Kidney (tissue), 14 donors: ENCODE results near the gene KCNH2. TPM values are rescaled to one million over a fixed set of nuclear protein-coding genes. Genes with fewer than 3 reads are reported as not detected.

Experiments used
- DNase-seq, 5 donors: peaks; one replicate each; pipeline ENCODE4 v3.0.0-alpha.2; 2013 to 2020
- FAIRE-seq: peaks from 2 replicates; lab custom pipeline; 2012; peaks lifted over from hg19 to GRCh38; lab: Jason Lieb, UNC
- H3K27ac ChIP-seq, 2 donors: one replicate each; pipeline ENCODE4 v1.7.0; 2013; ENCODE audit warnings: low read depth in 2 of 2, low read length in 2 of 2, inconsistent platforms in 1 of 2
- H3K27me3 ChIP-seq: one replicate; pipeline ENCODE4 v1.7.1; 2013; ENCODE audit warnings: low read length, inconsistent platforms; ENCODE audit not compliant: control insufficient read depth, insufficient read depth
- H3K36me3 ChIP-seq, 3 donors: one replicate each; pipeline versions ENCODE4 v1.7.0 to v1.7.1; 2013; ENCODE audit warnings: low read length in 3 of 3, control low read depth in 1 of 3, inconsistent platforms in 1 of 3; ENCODE audit not compliant: insufficient read depth in 3 of 3, control insufficient read depth in 2 of 3
- H3K4me1 ChIP-seq, 3 donors: one replicate each; pipeline versions ENCODE4 v1.7.0 to v1.7.1; 2013; ENCODE audit warnings: low read length in 3 of 3, inconsistent platforms in 1 of 3, low read depth in 1 of 3; ENCODE audit not compliant: control insufficient read depth in 2 of 3, insufficient read depth in 2 of 3
- H3K4me3 ChIP-seq, 3 donors: one replicate each; pipeline versions ENCODE4 v1.7.0 to v1.8.1; 2013; ENCODE audit warnings: low read length in 3 of 3, control low read depth in 1 of 3, inconsistent platforms in 1 of 3
- H3K9ac ChIP-seq, 3 donors: one replicate each; pipeline versions ENCODE4 v1.7.0 to v1.7.1; 2013; ENCODE audit warnings: low read length in 3 of 3, control low read depth in 1 of 3, inconsistent platforms in 1 of 3
- H3K9me3 ChIP-seq, 3 donors: one replicate each; pipeline versions ENCODE4 v1.7.0 to v1.7.1; 2013; ENCODE audit warnings: low read length in 3 of 3, control low read depth in 1 of 3, inconsistent platforms in 1 of 3; ENCODE audit not compliant: control insufficient read depth in 2 of 3, insufficient read depth in 1 of 3
- CTCF ChIP-seq: IDR thresholded peaks from 3 replicates; pipeline ENCODE4 v1.5.1; 2012; ENCODE audit warnings: mild to moderate bottlenecking, moderate library complexity, borderline replicate concordance; ENCODE audit not compliant: insufficient read depth; ENCODE audit errors: extremely low read depth
- intact Hi-C: fragments of 100-400 bp; cut with DNase I; formaldehyde crosslinking; loops from one replicate; pipeline ENCODE4 v1.11.1; 2022
- polyA plus RNA-seq: library from polyadenylated mRNA; stranded (reverse); fragments of 350-450 nt; fragmentation: Illumina TruSeq; extraction: RNeasy Lipid Tissue Mini Kit (QIAGEN cat#74804); gene quantifications from one replicate; pipeline ENCODE4 v1.2.3, GENCODE V29; 2014; ENCODE audit warnings: low read depth, low replicate concordance; ENCODE audit not compliant: insufficient read depth
- total RNA-seq: library from RNA; stranded (reverse); fragmentation: NEBNext Ultra II Directional; extraction: Animal tissue kit (Norgen Biotek cat#: 25700); gene quantifications from one replicate; pipeline ENCODE4 v1.2.1, GENCODE V29; 2021
- donor health status: control.
- donor health status: control.
- donor health status: control.
- donor health status: control.
- donor health status: control.
- donor health status: DM: yes; HTN: yes; CAD: no.
- donor health status: Normal renal cell carcinoma (clear cell type).

Gene KCNH2
- total and polyA plus RNA-seq, 2 donors from 2014 or later = 1.3 to 1.5 TPM

GRCh38 chr7:150941351-150942000 is 36.6 kb downstream of the KCNH2 start:
- FAIRE-seq (no peak), DNase-seq (peak in 1 of 5 donors; percentile 45)
- intact Hi-C loops = no loop called here
- Histone ChIP-seq H3K4me1 (no peaks in the 10 kb centered on the region), H3K27me3 (no peaks in the 10 kb centered on the region), H3K4me3 (no peak overlapping the region), H3K36me3 (no peaks in the 10 kb centered on the region), H3K9ac (no peak overlapping the region), H3K9me3 (no peaks in the 10 kb centered on the region), H3K27ac (no peak overlapping the region)
- no peak for TF ChIP-seq CTCF

DNA sequence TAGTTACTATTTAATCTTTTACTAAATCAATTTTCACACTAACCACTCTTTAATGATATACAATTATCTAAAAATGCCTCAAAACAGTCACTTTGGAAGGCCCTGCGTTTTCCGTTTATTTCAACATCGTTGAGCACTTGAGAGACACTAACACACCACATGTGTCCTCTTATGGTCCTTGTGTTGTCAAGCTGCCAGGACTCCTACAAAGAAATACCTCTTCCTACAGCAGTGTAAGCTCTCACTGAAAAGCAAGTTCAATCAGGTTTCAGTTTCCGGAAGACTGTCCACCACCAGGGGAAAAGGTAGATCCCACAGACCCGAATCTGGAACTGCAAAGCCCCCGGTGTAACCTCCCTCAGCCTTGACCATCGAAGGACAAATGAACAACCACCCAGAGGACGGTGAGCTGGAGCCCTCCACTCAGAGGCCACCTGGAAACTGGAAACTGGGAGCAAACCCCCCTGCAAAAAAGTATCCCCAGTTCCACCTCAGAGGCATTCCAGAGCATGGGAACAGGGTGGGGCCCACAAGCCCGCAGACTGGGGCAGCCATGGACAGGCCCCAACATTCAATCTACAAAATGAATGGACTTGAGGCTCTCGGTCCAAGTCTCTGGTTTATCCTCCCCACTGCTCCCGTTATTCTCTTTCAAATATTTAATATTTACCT is 37.6 kb downstream of the KCNH2 start:
- H3K4me1 ChIP-seq = no peaks in the 10 kb centered on the region
- no peak overlapping the region for H3K9ac ChIP-seq
- FAIRE-seq (no peak), DNase-seq (no peak)
- no peak overlapping the region for H3K4me3 ChIP-seq
- no peaks in the 10 kb centered on the region for H3K9me3 ChIP-seq
- H3K36me3 ChIP-seq = no peaks in the 10 kb centered on the region
- intact Hi-C loops = no loop called here
- no peak overlapping the region for H3K27ac ChIP-seq
- TF ChIP-seq CTCF = no peak
- no peaks in the 10 kb centered on the region for H3K27me3 ChIP-seq

DNA sequence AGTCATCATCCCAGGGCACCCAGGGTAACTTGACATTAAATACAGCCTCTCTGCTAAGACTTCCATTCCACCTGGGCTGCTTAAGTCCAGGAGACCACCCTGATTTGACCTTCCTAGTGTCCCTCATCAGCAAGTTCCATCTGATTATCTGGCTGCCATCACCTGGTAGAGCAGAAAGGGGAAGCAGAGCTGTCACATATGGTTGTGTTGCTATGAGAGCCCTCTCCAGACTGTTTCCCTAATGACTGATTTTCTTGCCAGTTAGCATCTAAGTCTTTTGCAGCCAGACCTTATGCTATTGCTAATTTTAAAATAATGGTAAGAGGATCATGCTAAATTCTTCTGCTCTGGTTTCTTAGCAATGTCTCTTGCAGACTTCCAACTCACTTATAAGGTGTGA is 38.7 kb downstream of the KCNH2 start:
- DNase-seq (no peak), FAIRE-seq (no peak)
- intact Hi-C loops = no loop called here
- Histone ChIP-seq H3K9ac (no peak overlapping the region), H3K27ac (no peak overlapping the region), H3K9me3 (no peaks in the 10 kb centered on the region), H3K36me3 (no peaks in the 10 kb centered on the region), H3K4me3 (no peak overlapping the region), H3K4me1 (no peaks in the 10 kb centered on the region), H3K27me3 (no peaks in the 10 kb centered on the region)
- TF ChIP-seq CTCF = no peak
